Activated CD8-positive, alpha-beta memory T cell treated with anti-CD3 and anti-CD28 coated beads for 1 hour (primary cell): ENCODE data around the gene LRP1.

Experiments
- DNase-seq, 2 donors: peaks; one replicate each; pipeline ENCODE4 v3.0.0-alpha.2; 2020; ENCODE audit warnings: low read depth in 1 of 2; ENCODE audit errors: extremely low read depth in 1 of 2

The LRP1 gene

GRCh38 chr12:57133013-57133569 is 4.8 kb downstream of the LRP1 start:
- DNase-seq: no peak

- DNase-seq: no peak
Measured at GRCh38 chr12:57133916-57134315, 5.6 kb downstream of the LRP1 start.

GRCh38 chr12:57134949-57135348 is 6.7 kb downstream of the LRP1 start:
- no peak for DNase-seq

GRCh38 chr12:57135527-57136326 is 7.4 kb downstream of the LRP1 start:
- no peak for DNase-seq

GRCh38 chr12:57138526-57139272 is 10.4 kb downstream of the LRP1 start:
- DNase-seq: no peak

GRCh38 chr12:57139796-57140649 is 11.7 kb downstream of the LRP1 start:
- no peak for DNase-seq

GRCh38 chr12:57141249-57141648 is 13.0 kb downstream of the LRP1 start:
- DNase-seq: no peak

- DNase-seq: no peak
Measured at GRCh38 chr12:57142121-57142520, 13.8 kb downstream of the LRP1 start.

- no peak for DNase-seq
Measured at GRCh38 chr12:57142727-57143126, 14.4 kb downstream of the LRP1 start.

- DNase-seq: no peak
Measured at GRCh38 chr12:57143454-57143853, 15.2 kb downstream of the LRP1 start.

- no peak for DNase-seq
Measured at GRCh38 chr12:57145460-57146059, 17.3 kb downstream of the LRP1 start.

GRCh38 chr12:57146092-57146491 is 17.8 kb downstream of the LRP1 start:
- DNase-seq: no peak

- no peak for DNase-seq
Measured at GRCh38 chr12:57146961-57147944, 19.0 kb downstream of the LRP1 start, which contains the start of gene LRP1-AS. Gene LRP1-AS, minus strand, starts transcription at chr12:57147619.

- DNase-seq: no peak
Measured at GRCh38 chr12:57148469-57149244, 20.4 kb downstream of the LRP1 start.

- DNase-seq: no peak
Measured at GRCh38 chr12:57149245-57149900, 21.1 kb downstream of the LRP1 start.

- DNase-seq: no peak
Measured at GRCh38 chr12:57150400-57151000, 22.2 kb downstream of the LRP1 start.

- no peak for DNase-seq
Measured at GRCh38 chr12:57151741-57152630, 23.7 kb downstream of the LRP1 start.
